Measurements from ENCODE around the gene COMMD6.

COMMD6 gene

DNA sequence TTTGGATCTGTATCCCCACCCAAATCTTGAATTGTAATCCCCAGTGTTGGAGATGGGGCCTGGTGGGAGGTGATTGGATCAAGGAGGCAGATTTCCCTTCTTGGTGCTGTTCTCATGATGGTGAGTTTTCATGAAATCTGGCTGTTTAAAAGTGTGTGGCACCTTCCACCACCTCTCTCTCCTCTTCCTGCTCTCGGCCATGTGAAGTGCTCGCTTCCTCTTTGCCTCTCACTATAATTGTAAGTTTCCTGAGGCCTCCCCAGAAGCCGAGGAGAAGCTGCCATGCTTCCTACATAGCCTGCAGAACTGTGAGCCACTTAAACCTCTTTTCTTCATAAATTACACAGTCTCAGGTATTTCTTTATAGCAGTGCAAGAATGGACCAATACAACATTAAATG lies 15.7 kb downstream of the COMMD6 start:
- no peak for DNase-seq

DNA sequence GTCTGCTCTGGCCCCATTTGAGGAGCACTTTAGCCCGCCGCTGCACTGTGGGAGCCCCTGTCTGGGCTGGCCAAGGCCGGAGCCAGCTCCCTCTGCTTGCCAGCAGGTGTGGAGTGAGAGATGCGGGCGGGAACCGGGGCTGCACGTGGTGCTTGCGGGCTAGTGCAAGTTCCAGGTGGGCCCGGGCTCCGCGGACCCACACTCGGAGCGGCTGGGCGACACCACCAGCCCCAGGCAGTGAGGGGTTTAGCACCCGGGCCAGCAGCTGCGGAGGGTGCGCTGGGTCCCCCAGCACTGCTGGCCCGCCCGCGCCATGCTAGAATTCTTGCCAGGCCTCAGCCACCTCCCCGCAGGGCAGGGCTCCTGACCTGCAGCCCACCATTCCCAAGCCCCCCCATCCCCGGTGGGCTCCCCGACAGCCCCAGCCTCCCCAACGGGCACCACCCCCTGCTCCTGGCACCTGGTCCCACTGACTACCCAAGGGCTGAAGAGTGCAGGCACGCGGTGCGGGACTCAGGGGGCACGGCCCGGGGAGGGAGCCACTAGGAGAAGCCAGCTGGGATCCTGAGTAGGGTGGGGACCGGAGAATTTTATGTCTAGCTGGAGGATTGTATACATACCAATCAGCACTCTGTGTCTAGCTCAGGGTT lies 19.1 kb downstream of the COMMD6 start:
- DNase-seq = no peak

DNA sequence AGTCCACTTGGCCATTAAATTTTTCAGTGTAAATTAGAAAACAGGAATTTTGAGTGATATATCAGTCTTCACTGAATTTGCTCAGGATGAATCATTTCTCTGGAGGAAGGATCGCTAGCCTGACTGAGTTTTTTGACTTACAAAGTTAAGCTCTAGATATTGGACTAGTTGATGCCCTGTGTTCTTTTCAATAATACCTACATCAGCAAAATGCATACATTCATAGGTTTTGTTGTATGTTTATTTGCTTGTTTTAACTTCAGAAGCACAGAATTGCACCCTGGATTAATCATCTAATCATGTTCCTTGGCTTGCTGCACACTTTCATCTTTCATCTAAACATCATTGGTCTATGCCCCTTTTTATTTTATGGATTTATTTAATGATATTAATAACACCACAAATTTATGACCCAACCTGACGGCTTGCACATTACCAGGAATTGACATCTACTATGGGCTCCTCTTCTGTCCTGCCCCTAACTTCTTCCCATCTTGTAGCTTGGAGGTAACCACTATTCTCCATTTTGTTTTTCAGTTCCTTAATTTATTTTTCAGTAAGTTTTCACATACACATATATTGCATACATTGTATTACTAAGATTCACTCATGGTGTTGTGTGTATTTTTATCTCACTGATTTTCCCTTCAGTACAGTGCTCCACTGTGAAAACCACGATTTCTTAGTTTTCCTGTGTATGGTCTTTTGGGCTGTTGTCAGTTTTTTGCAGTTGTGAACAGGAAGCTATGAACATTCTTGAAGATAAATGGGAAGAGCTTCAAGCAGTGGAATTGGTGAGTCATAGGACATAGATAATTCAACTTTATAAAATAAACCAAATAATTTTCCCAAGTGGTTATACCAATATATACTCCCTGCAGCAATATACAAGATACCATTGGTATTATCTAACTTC lies 23.3 kb downstream of the COMMD6 start:
- no peak for DNase-seq

DNA sequence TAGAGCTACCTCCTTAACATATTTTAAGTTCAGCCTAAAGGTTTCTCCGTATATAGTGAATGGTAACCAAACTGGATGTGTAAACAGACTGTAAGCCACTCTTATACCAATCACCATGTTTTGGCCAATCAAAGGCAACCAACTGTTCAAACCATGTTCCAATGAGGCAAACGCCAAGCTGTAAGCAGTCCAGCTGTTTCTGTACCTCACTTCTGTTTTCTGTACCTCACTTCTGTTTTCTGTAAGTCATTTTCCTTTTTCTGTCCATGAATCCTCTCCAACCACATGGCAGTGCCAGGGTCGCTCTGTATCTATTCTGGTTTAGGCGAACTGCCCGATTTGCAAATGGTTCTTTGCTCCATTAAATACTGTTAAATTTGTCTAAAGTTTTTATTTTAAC lies 24.4 kb downstream of the COMMD6 start:
- no peak for DNase-seq

DNA sequence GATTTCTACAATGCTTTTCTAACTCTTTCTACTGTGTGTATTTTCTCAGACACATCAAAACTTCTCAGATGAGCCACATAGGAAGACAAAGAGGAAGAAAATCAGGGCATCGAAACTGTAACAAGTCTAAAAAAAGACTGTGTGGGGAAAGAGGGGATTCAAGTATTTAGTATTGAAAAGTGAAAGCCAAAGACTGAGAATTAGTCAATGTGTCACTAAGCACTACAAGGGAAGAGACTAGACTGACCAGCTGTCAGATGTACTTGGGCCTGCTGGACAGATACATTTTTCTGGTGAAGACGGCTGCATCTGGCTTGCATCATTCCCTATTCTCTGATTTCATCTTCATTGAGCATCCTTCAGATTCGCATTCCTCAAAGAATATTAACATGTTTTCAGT lies 25.4 kb downstream of the COMMD6 start:
- DNase-seq = no peak

DNA sequence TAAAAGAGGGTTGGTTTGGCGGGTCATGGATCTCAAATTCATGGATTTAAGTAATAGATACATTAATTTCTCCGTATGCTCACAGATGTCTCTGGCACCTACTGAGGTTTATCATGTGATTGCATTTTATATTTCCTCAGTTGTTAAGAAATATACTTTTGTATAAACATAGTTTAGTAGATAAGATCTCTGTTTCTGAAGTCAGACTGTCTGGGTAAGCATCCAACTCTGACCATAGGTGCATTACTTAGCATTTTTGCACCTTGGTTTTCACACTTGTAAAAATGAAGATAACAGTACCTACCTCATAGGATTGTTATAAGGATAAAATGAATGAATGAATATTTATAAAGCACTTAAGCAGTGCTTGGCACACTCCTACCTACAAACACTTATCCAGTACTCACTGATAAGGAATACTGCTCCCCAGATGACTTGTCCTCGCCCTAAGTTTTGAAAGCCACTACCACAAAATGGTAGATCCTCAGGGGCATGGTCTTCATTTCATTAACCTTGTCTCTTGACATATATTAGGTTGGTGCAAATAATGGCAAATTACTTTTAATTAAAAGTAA lies 26.5 kb downstream of the COMMD6 start:
- DNase-seq = no peak

DNA sequence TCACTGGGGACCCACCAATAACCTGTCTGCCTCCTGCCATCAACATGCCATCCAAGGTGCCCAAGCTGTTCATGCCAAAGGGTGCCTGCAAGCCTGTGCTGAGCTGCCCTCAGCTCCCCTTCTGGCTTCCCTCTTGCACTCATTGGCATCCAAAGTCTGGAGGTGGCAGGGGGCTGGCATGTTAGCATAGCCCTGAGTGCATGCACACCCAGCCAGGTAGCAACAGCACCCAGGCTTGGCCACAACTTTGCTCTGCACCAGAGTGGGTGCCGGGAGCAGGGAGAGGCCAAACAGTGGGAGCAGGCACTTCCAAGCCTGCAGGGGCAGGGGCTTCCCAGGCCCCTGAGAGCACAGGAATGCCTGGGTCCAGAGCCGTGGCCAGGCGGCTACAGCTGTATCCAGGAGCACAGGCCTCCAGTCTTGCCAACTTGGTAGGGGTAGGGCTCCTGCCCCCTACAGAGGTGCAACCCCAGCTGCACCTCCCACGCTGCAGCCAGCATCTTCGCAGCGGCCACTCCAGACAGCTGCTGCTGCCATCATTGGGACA lies 29.6 kb downstream of the COMMD6 start:
- DNase-seq = no peak

DNA sequence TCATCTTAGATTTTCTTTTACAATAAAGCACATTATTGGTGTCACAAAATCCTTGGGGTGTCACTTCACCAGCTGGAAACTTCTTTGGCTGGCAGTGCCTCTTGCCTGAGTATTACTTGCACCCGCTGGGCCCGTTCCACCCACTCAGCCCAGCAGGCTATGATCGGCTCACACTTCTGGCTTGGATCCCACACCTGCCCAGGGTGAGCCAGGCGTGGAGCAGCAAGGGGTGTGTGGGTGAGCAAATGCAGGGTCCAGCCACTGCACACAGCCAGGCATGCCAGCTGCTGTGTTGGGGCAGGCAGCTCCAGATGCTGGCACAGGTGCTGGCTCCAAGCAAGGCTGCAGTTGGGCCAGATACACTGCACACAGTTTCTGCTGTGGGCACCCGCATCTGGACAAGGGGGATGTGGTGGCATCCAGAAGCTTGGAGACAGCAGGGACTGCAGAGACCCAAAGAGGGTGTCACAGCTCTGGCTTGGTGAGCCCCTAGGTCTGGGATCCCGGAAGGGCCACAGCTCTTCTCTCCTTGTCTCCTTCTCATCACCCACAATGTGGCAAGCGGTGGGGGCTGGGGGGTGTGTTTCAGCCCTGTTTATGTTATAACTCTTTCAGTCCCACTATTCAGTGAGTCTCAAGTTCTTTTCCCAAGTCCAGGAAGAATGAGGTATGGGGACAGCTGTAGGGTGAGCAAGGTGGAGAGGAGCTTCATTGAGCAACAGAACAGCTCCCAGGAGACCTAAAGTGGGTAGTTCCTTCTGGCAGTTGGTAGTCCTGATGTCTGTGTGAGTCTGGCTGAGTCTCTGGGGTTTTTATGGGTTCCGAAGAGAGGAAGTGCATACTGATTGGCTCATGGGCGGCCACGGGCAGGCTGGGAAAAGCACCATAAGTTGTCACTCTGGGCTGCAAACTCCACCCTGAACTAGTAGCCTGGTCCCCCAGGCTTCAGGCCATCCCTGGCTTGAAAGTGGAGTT lies 30.3 kb downstream of the COMMD6 start:
- no peak for DNase-seq

DNA sequence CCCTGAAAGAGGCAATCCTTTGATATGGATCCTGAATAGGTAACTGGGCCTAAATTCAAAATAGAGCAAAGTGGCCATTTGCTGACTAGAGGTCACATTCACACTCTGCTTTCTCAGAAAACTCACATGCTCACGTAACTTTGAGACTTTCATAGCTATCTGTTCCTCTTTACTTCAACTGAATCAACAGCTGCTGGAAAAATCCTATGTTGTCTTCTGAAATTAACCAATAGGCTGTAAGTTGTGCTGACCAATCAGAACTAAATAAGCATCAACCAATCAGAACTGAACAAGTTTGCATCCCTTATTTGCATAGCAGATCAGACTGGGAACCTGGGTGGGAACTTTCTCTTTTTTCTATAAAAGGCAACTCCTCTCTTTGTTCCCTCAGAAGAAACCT lies 31.6 kb downstream of the COMMD6 start:
- no peak for DNase-seq

DNA sequence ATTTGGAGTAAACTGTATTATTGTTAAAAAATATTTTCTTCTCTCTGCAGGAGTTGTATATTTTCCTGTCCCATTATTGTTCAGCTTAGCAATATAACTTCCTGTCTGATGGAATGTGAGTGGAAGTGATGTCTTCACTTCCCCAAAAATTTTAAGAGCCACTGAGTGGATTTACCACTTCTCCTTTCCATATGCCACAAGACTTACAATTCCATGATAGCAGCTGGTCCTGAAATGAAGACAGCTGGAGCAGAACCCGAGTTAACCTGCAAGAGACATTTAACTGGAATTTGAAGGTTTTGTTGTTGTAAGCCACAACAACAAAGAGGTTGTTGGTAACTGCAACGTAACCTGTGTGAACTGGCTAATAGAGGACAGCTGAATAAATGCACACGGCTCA lies 32.3 kb downstream of the COMMD6 start:
- DNase-seq = no peak

DNA sequence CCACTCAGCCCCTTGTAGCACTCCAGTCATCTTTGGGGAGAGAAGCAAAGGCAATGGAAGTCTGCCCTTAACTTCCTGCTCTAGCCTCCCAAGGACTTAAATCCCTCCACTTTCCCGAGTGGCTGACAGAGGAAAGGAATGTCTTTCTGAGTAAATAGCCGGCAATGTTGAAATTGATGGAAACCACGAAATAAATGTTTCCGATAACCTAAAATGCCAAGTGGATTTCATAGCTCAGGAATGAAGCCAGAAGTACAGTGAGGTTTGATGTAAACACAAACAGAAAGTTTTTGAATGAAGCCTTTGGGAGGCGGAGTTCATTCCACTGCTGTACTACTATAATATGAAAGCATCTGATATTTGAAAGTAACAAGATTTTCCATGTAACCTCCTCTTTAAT lies 41.7 kb downstream of the COMMD6 start:
- DNase-seq = no peak

DNA sequence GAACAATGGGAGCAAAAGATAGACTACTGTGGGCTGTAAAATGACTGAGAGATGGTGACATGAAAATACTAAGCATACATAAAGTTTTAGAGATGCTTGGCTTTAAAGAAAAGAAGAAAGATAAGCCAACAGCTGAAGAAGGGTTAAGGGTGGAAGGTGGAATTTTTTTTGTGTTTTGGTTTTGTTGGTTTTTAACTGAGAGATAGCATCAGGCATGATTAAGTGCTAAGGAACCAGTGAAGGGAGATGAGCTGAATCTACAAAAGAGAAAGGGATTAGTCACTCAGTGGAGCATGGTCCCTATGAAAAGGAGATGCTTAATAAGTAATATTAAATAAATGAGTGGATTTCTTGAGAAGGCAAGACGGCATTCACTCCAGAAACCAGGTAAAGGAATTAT lies 43.1 kb downstream of the COMMD6 start:
- DNase-seq = no peak

DNA sequence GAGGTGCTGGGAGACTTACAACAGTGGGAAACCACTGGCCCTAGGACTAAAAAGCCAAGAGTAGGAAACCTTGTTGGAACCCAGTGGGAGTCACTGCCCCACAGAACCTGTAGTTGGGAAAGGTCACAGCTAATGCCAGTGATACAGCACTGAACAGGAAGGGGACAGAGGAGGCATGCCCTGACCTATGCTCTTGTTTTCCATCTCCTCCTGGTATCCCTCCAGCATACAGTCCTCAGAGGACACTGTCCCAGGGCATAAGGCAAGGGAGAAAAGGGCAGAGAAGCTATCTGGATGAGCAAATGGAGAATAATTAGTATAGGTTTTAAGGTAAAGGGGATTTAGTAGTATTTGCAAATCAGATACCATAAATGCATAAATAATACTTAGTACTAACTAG lies 44.5 kb downstream of the COMMD6 start:
- no peak for DNase-seq

DNA sequence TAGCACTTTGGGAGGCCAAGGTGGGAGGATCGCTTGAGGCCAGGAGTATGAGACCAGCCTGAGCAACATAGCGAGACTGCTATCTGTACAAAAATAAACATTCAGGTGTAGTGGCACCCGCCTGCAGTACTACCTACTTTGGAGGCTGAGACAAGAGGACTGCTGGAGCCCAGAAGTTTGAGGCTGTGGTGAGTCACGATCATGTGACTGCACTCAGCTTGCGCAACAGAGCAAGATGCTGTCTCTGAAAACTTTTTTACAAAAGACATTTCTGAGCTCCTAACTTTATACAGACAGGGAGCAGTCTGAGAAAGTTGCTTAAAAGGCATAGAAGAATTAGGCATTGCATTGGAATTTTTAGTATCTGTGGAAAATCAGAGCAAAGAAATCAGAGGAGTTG lies 45.3 kb downstream of the COMMD6 start:
- DNase-seq = no peak

DNA sequence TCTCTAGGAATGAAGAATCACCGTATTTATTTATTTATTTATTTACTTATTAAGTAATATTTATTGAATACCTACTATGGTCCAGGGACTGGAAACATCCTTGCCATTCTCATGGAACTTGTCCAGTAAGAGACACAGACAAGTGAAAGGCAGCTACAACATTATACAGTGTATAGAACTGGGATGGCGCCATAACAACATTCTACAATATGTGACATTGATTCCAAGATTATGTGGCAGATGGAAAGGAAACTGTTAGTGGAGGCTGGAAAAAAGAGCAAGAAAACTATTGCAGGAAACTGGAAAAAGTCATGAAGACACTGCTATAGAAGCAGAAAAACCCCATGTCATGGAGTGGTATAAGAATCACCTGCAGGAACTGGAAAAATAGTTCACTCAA lies 46.3 kb downstream of the COMMD6 start:
- no peak for DNase-seq

DNA sequence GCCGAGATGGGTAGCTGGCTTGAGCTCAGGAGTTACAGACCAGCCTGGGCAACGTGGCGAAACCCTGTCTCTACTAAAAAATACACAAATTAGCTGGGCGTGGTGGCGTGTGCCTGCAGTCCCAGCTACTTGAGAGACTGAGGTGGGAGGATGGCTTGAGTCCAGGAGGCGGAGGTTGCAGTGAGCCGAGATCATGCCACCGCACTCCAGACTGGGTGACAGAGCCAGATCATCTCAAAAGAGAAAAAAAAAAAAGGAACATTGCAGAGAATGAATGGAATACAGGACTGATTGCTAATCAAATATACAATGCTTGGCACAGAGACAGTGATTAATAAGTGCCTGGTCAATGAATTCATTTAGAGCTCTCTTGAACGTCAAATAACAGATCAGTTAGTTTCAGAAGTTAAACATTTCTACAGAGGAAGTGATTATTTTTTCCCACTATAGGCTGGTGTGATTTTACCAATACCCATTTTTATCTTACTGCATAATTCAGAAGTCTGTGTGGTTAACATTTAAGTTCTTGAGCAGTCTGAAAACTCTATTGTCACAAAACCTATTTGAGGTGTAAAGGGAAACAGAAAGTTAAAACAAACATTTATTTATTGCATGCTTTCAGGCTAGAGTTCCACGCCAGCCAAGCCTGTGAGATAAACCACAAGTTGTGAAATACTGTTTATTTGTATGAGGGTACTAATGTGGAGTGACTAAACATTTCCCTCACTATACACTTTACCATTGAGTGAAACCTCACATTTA lies 48.0 kb downstream of the COMMD6 start:
- DNase-seq = no peak

DNA sequence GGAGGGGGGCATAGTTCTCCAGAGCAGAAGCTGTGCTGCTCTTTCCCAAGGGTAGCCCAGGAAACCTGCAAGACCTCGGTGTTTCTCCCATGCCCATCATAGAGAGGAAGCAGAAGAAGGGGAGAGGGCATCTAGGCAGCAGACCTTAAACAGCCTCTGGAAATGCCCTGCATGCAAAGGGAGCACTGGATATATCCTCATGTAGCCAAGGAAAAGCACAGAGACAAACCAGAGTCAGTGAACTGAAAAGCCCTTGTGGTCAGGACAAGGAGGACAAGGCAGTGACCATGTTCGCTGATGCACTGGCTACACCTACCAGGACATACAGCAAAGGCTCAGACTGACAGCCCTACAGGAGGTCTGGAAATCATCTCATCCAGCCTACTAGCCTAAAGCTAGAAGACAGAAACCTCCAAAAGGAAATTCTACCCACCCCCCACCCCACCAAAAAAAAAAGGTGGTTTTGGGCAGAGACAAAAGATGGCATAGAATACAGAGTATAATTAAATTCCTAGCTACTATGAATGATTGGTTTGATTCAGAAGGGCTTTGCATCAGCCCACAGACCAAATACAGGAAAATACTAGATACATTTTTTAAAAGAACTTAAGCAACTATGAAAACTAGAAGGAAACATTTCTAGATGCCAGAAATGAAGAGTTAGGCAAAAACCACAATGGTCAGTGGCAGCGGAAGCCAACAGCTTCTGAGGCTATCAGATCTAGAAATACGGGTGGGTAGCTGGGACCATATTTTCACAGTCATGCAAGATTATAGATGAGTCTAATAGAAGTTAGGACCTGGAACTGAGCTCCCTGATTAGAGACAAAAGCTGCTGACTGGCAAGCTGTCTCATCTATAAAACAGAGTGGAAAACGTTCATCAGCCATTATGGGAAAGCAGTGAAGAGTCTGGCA lies 51.2 kb downstream of the COMMD6 start:
- DNase-seq = no peak

DNA sequence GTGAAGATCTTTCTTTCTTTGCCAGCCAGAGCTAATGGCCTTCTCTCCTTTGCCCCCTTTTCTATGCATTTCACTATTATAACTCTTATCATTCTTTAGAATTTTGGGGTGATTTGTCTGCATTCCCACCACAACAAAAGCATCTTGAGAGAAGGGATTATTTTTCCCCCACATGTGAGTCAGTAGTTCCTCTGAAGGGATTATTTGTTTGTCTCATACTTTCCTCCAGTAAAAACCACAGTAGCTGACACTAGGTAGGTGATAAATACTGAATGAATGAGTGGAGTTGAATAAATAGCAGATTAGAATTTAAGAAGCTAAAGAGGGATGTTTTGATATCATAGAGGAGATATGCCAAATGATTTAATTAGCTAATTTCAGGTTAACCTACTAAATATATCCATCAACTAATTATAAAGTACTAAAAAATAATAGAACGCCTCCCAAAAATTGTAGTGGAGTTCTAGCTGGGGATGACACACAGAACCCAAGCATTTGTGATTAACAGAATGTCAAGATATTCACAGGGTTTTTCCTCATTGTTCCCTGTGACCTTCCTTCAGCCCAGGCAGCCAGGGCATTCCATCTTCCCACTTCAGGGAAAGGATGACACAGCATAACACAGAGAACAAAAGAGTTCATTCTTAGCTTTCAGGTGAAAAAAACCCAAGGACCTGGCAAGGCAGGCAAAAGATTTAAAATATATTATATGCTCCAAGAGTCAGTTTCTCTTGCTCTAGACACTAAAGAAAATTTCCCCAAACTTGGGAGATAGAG lies 52.2 kb downstream of the COMMD6 start:
- DNase-seq = no peak

DNA sequence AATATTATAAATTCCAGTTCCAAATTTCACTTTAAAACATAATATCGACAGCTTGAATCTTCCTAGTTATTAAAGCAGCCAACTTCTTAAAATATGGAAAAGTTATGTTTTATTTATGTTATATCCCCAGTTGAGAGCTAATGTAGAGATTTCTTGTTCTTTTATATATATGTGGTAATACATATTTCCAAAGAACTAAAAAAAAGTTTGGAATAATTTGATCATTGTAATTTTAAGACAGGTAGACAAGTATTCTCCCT lies 54.9 kb downstream of the COMMD6 start:
- no peak for DNase-seq

Data from CD4-positive, alpha-beta T cell treated with Interleukin-17A for 1 hour (primary cell).